Stimulated activated CD4-positive, alpha-beta T cell treated with anti-CD3 and anti-CD28 coated beads, TNF-alpha, amount 100 ng/mL, for 1 hour (primary cell): ENCODE data around the gene S100A9.
A peak's percentile ranks its signal among the peaks of the same experiment; 100 is the strongest.
"Not testable (repeated sequence)": the region's sequence is repeated elsewhere in the genome, so short reads cannot be mapped to it uniquely, and the experiment has no call there.

Experiments used
- DNase-seq, 3 donors: peaks; one replicate each; pipeline ENCODE4 v3.0.0-alpha.2; 2020; ENCODE audit warnings: low read depth in 3 of 3, low spot score in 1 of 3

Gene S100A9

GRCh38 chr1:153344718-153345025 lies 13.0 kb upstream of the S100A9 start:
- no peak for DNase-seq

GRCh38 chr1:153345187-153346076 lies 12.2 kb upstream of the S100A9 start:
- no peak for DNase-seq

GRCh38 chr1:153346077-153346723 lies 11.5 kb upstream of the S100A9 start:
- no peak for DNase-seq

- DNase-seq, result not testable (repeated sequence)
Observed at GRCh38 chr1:153347049-153347448, 10.6 kb upstream of the S100A9 start.

- DNase-seq, result no peak
Observed at GRCh38 chr1:153347856-153348255, 9.8 kb upstream of the S100A9 start.

- no peak for DNase-seq
Observed at GRCh38 chr1:153348511-153349362, 8.9 kb upstream of the S100A9 start, which contains the start of gene PGLYRP4. Gene PGLYRP4, minus strand, starts transcription at chr1:153348841. Its CDS starts 909 bp downstream, at chr1:153347932.

- DNase-seq, result no peak
Observed at GRCh38 chr1:153349363-153350320, 8.0 kb upstream of the S100A9 start.

GRCh38 chr1:153350321-153350957 lies 7.2 kb upstream of the S100A9 start:
- DNase-seq, result no peak

- DNase-seq, result peak; percentile 2 to 39 (median 22)
Observed at GRCh38 chr1:153352523-153352922, 5.1 kb upstream of the S100A9 start.

- no peak for DNase-seq
Observed at GRCh38 chr1:153353226-153353947, 4.3 kb upstream of the S100A9 start.

GRCh38 chr1:153354515-153355193 lies 3.0 kb upstream of the S100A9 start:
- DNase-seq, result no peak

GRCh38 chr1:153355445-153356071 lies 2.1 kb upstream of the S100A9 start:
- DNase-seq, result no peak

GRCh38 chr1:153356392-153357075 lies 1.1 kb upstream of the S100A9 start:
- no peak for DNase-seq

GRCh38 chr1:153357076-153357852 lies 390 bp upstream of the S100A9 start:
- no peak for DNase-seq

- no peak for DNase-seq
Observed at GRCh38 chr1:153358691-153358975, 979 bp downstream of the S100A9 start.

GRCh38 chr1:153359241-153359640 lies 1.6 kb downstream of the S100A9 start:
- no peak for DNase-seq

- no peak for DNase-seq
Observed at GRCh38 chr1:153360190-153360589, 2.5 kb downstream of the S100A9 start.
